ENCODE data around the gene EPHA1.
"Not testable (repeated sequence)": the region's sequence is repeated elsewhere in the genome, so short reads cannot be mapped to it uniquely, and the experiment has no call there.

The EPHA1 gene

GRCh38 chr7:143401265-143401664, 7.4 kb downstream of the EPHA1 start:
- no peak for DNase-seq

GRCh38 chr7:143399642-143400041, 9.0 kb downstream of the EPHA1 start:
- no peak for DNase-seq

GRCh38 chr7:143399151-143399550, 9.5 kb downstream of the EPHA1 start:
- DNase-seq, result no peak

GRCh38 chr7:143398616-143399015, 10.0 kb downstream of the EPHA1 start:
- DNase-seq, result no peak

- no peak for DNase-seq
Observed at GRCh38 chr7:143397710-143398530, 10.7 kb downstream of the EPHA1 start.

- DNase-seq, result no peak
Observed at GRCh38 chr7:143396625-143397556, 11.8 kb downstream of the EPHA1 start.

GRCh38 chr7:143396182-143396581, 12.5 kb downstream of the EPHA1 start:
- DNase-seq, result no peak

GRCh38 chr7:143395187-143396149, 13.2 kb downstream of the EPHA1 start:
- DNase-seq, result no peak

GRCh38 chr7:143394777-143395176, 13.9 kb downstream of the EPHA1 start:
- DNase-seq, result no peak

- no peak for DNase-seq
Observed at GRCh38 chr7:143394068-143394467, 14.6 kb downstream of the EPHA1 start.

- no peak for DNase-seq
Observed at GRCh38 chr7:143393267-143394041, 15.2 kb downstream of the EPHA1 start.

- DNase-seq, result no peak
Observed at GRCh38 chr7:143392875-143393266, 15.8 kb downstream of the EPHA1 start.

- not testable (repeated sequence) for DNase-seq
Observed at GRCh38 chr7:143392427-143392826, 16.2 kb downstream of the EPHA1 start.

- DNase-seq, result no peak
Observed at GRCh38 chr7:143391462-143392404, 16.9 kb downstream of the EPHA1 start.

- no peak for DNase-seq
Observed at GRCh38 chr7:143390773-143391317, 17.8 kb downstream of the EPHA1 start.

GRCh38 chr7:143390104-143390772, 18.4 kb downstream of the EPHA1 start:
- no peak for DNase-seq

- no peak for DNase-seq
Observed at GRCh38 chr7:143389316-143390103, 19.1 kb downstream of the EPHA1 start.

GRCh38 chr7:143388491-143389101, 20.1 kb downstream of the EPHA1 start:
- no peak for DNase-seq

Data from activated CD8-positive, alpha-beta memory T cell treated with anti-CD3 and anti-CD28 coated beads, Interleukin-2, amount 50 U/mL, for 4 hours (primary cell).